ENCODE measurements around the gene TTC21B.

The TTC21B gene

DNA sequence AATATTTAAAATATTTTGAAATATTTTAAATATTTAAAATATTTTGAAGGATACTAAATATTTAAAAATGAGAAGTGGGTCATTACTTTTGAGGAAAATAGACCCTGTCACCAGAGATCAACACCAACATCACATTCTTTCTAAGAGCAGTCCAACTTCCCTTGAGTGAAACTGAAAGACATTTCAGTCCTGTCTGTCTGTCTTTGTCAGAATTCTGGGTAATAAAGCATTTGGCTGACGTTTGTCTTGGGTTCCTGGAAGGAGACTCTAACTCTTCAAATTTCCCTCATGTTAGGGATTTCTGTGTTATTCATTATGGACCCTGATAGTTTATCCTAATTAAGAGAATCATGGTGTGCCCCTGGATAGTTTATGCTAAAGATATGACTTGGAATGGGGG is 32.8 kb downstream of the TTC21B start:
- no peak for DNase-seq

DNA sequence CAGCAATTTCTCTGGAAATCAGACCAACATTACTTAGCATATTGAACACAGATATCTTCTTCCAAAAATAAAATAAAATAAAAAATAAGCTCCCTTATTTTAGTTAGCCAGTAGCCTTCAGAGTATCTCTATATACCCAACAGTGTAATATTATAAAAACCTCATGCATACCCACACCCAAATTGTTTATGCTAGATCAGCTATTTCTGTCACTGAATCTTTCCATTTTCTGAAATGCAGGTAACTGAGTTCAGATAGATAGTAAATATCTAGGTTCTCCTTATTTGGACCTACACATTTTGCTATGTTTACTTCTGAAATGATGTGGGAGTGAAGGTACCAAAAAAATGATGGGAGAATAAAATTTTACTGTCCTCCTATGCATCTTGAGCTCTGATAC is 39.9 kb downstream of the TTC21B start:
- no peak for DNase-seq

DNA sequence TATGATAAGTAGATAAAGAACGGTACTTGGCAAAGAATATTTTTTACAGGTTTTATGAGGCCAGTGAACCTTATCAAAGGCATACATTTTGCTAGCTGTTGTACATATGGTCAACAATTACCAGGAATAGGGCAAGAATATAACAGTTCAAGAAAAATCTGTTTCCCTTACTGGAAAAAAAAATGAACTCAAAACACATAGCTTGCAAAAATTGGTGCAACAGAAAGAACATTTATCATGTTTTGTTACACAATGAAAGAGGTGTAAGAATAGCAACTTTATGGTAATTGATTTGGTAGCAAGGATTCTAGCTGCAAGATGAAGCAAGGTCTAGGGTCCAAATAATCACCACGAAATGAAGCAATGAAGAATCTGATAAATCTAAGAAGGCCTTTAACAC is 41.6 kb downstream of the TTC21B start:
- DNase-seq: no peak

DNA sequence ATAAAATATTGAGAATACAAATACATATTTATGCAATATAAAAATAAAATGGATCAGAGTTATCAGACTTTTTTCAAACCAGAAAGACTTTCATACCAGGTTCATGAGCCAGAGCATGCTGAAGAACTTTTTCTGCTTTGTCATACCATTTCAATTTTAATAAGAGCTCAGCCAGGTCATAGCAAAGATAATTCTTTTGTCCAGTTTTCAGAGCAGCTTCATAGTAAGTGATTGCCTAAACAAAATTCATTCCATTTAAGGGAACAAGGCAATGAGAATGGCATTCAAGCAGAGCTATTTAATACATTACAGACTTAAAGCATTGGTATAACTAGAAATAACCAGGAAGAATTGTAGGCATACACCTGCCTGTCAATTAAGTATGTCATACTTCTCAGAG is 42.3 kb downstream of the TTC21B start:
- DNase-seq: no peak

DNA sequence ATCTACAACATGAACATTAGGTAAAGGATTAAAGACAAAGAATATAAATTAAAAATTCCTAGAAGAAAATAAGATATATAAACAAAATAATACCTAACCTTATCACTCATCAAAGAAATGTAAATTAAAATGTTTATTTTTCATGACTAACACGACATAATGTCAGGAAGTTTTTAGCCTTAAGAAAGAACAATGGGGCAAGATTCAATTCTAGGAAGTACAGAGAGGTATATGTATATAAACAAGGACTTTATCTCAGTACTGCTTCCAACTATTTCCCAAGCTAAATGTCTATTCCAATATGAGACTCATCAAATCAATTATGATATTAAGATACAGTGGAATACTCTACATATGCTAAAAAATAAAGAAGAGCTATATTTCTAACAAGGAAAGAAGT is 44.1 kb downstream of the TTC21B start:
- DNase-seq: no peak

DNA sequence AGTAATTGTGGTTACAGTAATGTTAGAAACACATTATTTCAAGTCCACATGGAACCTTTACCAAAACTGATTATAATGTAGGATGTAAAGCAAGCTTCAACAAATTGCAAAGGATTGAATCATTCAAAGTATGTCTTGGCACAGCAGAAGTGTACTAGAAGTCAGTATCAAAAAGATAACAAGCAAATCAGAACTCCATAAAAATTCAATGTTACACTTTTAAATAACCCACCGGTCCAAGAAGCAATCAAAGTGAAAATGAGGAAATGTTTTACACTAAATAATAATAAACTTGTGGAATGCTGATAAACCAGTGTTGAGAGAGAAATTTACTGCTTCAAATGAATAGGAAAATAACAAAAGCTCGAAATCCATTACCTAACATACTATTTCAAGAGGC is 47.7 kb downstream of the TTC21B start:
- no peak for DNase-seq

DNA sequence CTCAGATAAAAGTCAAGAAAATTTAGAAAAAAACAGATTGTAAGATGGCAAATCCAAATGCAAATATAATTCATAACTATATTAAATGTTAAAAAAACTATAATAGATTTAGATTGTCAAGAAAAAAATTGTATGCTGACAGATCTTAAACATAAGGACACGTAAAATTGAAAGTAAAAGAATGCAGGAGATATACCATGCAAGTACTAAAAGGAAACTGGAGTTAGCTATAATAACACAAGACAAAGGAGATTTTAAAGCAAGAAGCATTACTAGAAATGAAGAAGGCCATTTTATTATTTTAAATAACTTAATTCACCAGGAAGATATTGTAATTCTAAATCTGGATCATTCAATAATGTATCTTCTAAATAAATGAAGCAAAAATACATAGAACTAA is 48.3 kb downstream of the TTC21B start:
- no peak for DNase-seq

DNA sequence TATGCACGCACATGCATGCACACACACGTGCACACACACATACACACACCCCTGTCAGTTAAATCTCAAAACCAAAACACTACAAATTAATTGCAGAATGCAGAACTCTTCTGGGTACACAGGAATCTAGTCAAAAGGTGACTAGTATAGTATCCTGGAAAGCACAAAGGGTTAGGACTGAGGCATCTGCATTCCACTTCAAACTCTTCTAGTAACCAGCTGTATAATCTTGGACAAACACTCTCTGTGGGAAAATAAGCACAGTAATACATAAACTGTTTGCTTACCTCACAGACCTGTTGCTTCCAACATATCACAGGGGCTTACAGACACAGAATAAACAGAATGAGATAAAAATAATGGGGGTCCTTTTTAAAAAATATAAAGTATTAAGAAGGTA is 49.1 kb downstream of the TTC21B start:
- no peak for DNase-seq

DNA sequence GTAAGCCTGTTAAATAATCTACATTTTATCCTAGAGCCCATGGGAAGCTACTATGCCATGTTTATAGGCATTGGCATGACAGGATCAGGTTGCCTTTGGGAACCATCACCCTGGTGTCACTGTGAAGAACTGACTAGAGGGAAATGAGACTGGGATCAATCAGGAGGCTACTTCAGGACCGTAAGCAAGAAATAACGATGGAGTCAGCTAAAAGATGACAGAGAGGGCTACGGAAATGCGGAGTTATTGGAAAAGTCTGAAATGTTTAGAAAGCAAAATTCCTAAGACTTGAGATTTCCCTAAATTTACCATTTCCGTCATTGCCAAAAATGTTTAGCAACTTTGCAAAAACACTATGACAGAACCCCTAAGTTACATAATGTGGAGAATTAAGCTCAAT is 50.2 kb downstream of the TTC21B start:
- no peak for DNase-seq

DNA sequence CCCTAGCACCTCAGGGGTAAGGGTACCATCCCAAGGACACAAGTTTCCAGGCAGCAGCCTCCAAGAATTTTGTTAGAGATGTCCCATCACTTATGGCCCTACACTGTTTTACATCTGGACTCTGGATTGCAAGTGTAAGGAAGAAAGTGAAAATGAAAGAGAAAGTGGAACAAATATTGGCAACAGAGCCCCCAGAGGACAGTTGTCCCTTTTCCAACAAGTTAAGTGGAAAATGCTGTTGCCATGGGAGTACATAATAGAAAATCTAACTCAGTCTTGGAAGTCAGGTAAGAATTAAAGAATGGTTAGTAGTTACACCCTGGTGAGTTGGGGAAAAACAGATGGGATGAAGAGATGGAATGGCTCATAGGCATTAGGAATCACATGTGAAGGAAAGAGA is 50.6 kb downstream of the TTC21B start:
- DNase-seq: no peak

DNA sequence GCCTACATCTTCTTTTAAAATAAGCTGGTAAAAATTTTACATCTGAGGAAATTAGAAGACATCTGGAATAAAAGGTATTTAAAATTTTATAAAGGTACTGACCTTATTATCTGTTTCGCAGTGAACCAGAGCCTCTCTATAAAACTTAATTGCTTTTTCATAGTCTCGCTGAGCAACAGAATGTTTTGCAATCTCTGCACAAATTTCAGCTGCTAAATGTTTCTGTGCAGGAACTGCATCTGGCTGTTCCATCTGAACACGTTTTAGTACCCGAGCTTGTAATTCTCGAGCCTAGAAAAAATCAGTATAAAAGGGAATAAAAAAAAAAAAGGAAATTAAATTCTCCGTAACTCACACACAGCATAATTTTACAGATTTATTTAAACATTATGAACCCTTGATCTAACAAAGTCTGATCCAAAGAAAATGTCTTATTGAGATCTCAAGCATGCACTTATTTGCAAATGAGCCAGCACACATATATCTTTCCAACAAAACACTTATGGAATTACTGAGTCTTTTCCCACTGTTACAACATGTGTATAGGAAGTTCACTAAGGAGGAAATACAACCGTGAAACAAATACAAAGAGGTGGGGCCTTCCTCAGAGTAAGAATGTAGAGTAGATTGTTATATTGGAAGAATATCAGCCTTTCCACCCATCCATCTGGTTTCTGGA is 51.8 kb downstream of the TTC21B start:
- no peak for DNase-seq

DNA sequence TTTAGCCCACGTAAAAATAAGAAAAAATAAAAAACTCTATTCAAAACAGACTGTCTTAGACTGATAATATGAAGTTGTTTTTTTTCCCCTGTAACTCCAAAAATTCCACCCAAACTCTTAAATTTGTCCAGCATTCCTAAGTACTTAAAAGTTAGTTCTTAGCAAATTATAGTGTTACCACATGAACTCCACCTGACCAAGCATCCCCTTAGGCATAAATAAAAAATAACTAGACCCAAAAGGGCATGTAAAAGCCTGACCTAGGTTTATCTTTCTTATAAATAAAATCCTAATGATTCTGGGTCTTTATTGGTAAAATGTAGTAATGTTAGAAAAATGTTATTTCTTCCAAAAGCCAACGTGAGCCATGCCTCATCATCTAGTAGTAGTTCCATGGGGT is 54.3 kb downstream of the TTC21B start:
- no peak for DNase-seq

DNA sequence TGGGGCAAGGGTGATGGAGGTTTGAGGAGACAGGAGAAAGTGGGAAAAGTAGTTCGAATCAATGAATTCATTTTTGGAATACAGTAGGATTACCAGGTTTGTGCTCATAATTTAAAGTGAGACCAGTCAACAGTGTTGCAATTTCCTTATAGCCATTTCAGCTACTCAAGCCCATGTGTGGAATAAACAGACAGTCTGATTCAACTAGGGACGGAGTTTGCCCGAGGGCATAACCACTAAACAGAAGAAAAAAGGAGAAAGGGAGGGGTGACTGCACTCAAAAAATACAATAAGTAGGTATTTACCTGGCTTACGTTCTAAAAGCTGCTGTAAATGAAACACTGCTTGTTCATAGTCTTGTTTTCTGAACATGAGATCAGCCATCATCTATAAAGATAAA is 55.2 kb downstream of the TTC21B start:
- no peak for DNase-seq

DNA sequence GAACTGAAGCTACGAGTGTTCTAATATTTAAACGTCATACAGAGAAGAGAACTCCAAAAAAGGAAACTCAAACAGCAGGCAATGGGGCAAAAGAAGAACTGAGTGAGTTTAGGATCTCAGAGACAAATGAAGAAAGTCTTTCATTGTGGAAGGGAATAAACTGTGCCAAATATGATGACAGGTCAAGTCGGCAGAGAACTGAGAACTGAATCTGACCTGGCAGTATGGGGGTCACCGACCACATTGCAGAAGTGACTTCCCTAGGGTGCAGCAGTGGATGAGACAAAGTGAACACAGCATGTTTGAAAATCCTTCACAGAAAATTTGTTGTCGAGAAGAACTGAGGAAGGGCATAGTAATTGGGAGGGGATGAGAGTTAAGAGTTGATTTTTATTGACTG is 55.9 kb downstream of the TTC21B start:
- no peak for DNase-seq

DNA sequence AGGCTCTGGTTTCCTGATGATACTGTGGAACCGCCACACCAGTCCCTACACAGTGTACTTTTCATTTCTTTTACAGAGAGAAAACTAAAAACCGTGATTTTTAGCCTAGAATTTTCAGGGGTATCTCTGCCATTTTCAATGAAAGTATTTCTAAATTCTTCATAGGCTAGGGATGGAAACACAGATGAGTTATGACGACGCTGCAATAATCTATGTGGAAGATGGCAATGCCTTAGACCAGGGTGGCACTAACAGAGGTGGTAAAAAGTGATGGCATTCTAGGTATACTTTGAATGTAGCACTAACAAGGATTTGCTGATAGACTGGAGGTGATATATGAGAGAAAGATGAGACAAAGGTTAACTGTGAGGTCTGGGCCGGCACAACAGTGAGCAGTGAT is 56.5 kb downstream of the TTC21B start:
- DNase-seq: no peak

DNA sequence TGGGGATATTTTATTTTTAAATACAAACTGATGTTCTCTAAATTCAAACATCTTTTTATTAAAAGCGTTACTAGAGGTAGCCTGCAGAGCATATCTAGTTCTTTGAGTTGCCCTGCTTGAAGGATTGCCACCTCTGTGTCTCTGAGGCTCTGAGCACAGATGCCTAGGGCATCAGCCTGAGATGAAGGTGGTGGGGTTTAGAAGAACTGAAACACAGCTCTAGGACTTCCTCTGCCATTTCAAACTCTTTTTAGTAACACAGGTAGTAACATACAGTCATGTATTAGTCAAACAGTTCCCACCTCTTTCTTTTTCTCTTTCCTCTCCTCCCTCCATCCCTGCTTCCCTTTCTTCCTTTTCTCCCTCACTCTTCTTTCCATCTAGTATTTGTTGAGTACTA is 57.6 kb downstream of the TTC21B start:
- no peak for DNase-seq

DNA sequence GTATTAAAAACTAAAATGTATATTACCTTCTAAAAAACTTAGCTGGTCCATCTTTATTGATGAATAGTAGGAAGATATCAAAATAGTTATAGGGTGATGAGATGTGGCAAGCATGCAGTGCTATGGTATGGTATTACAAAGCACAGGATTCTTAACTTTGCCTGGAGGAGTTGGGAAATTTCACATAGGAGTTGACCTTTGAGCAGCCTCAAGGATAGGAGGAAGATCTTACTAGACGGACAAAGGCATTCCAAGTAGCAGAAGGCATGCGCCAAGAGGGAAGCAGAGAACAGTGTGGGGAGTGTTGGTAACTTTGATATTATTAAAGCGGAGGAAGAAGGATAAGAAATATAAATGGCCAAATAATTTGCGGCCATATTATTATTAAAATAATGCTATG is 60.0 kb downstream of the TTC21B start:
- DNase-seq: no peak

DNA sequence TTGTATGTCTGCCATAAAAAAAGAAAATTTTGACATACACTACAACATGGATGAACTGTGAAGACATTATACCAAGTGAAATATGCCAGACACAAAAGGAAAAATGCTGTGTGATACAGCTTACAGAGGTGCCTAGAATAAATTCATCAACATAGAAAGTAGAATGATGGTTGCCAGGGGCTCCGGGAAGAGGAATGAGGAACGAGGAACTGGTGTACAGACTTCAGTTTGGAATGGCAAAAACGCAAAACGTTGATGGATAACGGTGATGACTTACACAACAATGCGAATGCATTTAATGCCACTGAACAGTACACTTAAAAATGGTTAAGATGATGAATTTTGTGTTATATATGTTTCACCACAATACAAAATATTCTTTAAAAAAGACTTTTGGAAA is 61.0 kb downstream of the TTC21B start:
- DNase-seq: no peak

DNA sequence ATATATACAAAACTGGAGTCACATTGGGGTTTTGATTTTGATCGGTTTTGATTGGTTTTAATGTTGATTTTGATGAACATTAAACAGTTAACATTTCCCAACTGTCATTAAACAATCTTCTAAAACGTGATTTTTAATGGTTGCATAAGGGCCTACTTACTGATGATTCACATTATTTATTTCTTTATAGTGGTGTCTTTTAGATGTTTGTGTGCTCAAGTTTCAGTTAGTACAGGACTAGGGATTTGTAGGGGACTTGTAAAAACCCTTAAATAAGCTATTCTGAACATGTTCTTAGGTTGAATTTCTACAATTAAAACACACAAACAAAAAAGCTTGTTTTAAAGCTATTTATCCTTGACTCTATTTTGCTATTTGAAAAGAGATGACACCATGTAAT is 61.6 kb downstream of the TTC21B start:
- no peak for DNase-seq

DNA sequence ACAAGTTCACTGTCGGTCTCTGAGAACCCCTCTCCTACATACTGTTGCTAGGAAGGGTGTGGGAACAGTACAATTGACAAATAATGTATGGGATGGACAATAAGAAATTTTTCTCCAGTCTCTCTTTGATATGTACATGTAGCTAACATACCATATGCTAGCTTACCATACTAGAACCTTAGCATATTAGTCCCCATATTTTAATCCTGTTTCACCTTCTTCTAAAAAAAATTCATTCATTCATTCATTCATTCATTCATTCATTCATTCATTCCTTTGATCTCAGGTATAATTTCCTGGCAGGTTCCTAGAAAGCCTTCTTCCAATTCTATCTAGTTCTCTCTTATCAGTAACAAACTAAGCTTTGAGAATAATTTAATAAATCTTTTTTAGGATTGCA is 62.2 kb downstream of the TTC21B start:
- no peak for DNase-seq

DNA sequence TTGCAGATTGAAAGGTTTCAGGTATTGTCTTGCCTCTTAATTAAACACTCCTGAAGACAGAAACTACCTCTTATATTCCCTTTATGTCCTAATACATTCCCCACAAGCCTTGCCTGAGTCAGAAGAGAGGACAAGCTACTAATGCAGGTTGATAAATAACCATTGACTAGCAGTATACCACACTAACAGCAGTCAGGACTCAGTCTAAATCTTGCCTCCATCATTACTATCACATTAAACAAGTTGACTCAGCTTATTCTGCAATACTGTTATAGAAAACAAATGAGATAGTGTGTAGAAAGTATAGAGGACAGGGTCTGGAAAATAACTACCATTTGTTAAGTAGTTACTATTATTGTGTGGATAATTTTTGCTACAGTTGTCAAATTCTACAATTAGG is 63.8 kb downstream of the TTC21B start:
- DNase-seq: no peak

DNA sequence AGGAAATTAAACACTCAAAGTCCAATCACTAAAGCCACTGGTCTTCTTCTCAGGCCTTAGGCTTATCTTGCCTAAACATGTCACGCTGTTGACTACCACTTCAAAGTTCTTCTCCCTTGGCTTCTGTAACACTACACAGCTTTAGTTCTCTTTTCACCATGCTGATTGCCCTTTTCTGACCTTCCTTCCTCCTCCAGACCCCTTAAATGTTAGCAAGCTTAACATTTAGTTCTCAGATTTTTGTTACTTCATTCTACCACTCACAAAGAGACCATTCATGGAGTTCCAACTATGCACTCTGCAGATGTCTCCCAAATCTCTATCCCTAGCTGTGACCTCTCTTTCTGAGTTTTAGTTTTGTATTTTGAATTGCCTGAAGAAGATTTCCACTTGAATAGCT is 64.4 kb downstream of the TTC21B start:
- no peak for DNase-seq

DNA sequence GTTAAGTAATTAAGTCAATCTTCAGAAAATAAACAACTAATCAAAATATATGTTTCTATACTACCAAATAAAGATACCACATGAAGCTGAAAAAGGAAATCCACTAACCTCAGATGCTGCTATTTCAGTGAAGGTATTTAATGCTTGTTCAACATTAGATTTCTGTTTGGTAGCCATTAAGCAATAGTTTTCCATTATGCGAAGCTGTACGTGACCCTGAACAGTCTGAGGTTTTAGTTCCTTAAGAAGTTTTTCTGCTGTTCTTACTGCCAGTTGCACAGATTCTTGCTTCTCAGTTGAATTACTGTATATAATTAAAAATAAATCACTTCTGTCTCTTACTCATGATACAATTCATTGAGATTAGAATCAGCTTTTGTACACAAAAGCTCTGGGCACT is 65.4 kb downstream of the TTC21B start:
- no peak for DNase-seq

DNA sequence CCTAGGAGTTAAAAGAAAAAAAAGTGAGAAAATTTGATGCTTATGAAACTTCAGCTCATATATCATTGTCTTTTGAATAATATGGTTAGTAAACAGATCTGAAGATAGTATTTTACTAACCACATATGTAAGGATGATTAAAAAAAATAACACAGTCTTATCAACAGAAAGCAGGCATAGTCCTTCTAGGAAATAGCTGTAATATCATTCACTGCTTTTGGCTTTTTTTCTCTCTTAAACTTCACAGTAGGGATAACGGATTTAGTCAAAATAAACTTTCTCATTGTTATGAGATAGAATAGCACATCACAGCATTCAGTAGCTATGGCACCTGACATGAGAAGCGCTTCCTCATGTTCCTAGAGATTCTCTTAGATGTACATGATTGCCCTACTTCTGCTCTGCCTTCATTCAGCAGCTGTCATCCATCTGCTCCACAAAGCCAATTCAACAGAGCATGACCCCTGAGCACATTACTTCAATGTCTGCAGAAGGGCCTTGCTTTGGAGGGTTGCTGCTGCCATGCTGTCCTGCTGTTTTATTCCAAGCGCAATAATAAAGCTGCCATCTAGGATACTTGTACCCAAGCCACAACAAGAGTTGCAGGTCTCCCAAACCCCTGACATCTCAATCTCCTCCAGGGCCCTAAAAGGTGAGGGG is 67.0 kb downstream of the TTC21B start:
- DNase-seq: no peak

Data from activated CD4-positive, CD25-positive, alpha-beta regulatory T cell treated with anti-CD3 and anti-CD28 coated beads, Interleukin-2, amount 50 U/mL, for 72 hours (primary cell).